Loucy (cell line): ENCODE results near the gene SLC16A8.

Experiments used
- EZH2phosphoT487 ChIP-seq: fragments of 200-600 bp; IDR thresholded peaks from 2 replicates; pipeline ENCODE4 v1.6.1; 2018; ENCODE audit warnings: antibody characterized with exemption, mild to moderate bottlenecking, moderate library complexity, borderline replicate concordance
- TF ChIP-seq, protein P1 (sequence below): fragments of 200-600 bp; sonication (generic); conservative IDR thresholded peaks from 2 replicates; pipeline ENCODE4 v1.5.1; 2014; ENCODE audit warnings: mild to moderate bottlenecking, antibody characterized with exemption, low read length

DNA sequence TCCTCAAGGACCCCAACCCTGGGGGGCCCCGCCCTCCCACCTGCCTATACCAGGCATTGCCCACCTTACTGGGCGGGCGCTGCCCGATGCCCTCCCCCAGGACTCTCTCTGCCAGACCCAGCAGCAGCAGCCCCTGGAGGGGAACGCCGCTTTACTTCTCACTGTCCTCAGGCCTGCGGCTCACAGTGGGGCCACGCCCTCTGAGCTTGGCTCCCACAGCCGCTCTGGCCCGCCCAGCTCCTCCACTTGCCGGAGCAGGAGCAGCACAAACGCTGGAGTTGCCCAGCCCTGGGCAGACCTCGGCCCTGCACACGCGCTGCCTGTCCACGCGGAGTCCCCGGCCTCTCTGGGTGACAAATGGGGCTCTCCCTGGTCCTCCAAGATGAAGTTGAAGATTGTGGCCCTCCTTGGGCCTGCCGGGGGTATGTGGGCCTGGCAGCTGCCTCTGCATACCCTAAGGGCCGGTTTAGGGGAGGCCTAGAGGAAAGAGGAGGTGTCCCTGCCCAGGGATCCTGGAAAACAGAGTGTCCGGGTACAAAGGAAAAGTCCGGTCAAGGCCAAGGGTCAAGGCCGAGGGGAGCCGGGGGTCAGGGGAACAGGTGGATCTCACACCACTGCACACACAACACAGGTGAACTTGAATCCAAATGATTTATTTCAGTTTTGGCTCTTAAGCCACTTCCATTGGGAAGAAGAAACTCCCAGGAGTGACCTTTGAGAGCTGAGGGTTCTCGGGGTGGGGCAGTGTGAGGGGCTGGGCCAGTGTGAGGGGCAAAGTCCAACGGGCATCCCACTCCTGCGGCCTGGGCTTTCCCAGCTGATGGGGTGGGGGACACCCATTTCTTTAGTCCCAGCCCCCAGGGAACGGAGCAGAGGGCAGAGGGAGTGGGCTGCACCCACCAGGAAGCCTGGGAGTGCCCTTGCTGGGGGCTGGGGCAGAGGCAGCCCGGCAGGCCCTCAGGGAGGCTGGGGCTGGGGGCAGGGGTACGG, 27.2 kb upstream of the SLC16A8 start:
- TF ChIP-seq, protein P1, sequence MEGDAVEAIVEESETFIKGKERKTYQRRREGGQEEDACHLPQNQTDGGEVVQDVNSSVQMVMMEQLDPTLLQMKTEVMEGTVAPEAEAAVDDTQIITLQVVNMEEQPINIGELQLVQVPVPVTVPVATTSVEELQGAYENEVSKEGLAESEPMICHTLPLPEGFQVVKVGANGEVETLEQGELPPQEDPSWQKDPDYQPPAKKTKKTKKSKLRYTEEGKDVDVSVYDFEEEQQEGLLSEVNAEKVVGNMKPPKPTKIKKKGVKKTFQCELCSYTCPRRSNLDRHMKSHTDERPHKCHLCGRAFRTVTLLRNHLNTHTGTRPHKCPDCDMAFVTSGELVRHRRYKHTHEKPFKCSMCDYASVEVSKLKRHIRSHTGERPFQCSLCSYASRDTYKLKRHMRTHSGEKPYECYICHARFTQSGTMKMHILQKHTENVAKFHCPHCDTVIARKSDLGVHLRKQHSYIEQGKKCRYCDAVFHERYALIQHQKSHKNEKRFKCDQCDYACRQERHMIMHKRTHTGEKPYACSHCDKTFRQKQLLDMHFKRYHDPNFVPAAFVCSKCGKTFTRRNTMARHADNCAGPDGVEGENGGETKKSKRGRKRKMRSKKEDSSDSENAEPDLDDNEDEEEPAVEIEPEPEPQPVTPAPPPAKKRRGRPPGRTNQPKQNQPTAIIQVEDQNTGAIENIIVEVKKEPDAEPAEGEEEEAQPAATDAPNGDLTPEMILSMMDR, result no peak
- TF ChIP-seq EZH2phosphoT487, result no peak
